Gastroesophageal sphincter (tissue), 4 donors: ENCODE data around the gene PTAFR. TPM values are rescaled to one million over a fixed set of nuclear protein-coding genes. Genes with fewer than 3 reads are reported as not detected.

ENCODE experiments used
- ATAC-seq: fragments of 150-250 bp; one replicate; pipeline ENCODE4 v1.9.1; 2016; ENCODE audit warnings: mild to moderate bottlenecking, moderate library complexity
- H3K27ac ChIP-seq, 4 donors: fragments of 200-600 bp; sonication (generic) in 3 of 4; 1 replicate in 3 of 4; 2 replicates in 1 of 4; pipeline ENCODE4 v1.5.1; 2016 to 2019
- H3K27me3 ChIP-seq: fragments of 200-600 bp; sonication (generic); one replicate; pipeline ENCODE4 v1.5.1; 2019
- H3K36me3 ChIP-seq, 2 donors: fragments of 200-600 bp; sonication (generic); one replicate each; pipeline ENCODE4 v1.5.1; 2019; ENCODE audit warnings: control low read depth in 1 of 2
- H3K4me1 ChIP-seq, 3 donors: fragments of 200-600 bp; sonication (generic); 1 replicate in 2 of 3; 2 replicates in 1 of 3; pipeline ENCODE4 v1.5.1; 2016 to 2019; ENCODE audit warnings: control low read depth in 2 of 3
- H3K4me3 ChIP-seq, 2 donors: fragments of 200-600 bp; sonication (generic); one replicate each; pipeline ENCODE4 v1.5.1; 2019; ENCODE audit warnings: mild to moderate bottlenecking in 1 of 2, moderate library complexity in 1 of 2
- H3K9me3 ChIP-seq, 3 donors: fragments of 200-600 bp; sonication (generic); one replicate each; pipeline ENCODE4 v1.5.1; 2017 to 2019; ENCODE audit warnings: control low read depth in 2 of 3
- EP300 ChIP-seq: sonication (generic); formaldehyde crosslinking; IDR thresholded peaks from one replicate; pipeline ENCODE4 v1.6.1; 2017; ENCODE audit warnings: antibody characterized with exemption, mild to moderate bottlenecking
- POLR2A ChIP-seq, 2 donors: fragments of 450-650 bp; IDR thresholded peaks; one replicate each; pipeline ENCODE4 v1.6.1; 2017; ENCODE audit warnings: antibody characterized with exemption in 2 of 2, mild to moderate bottlenecking in 2 of 2, moderate library complexity in 1 of 2
- POLR2AphosphoS5 ChIP-seq: sonication (generic); formaldehyde crosslinking; IDR thresholded peaks from one replicate; pipeline ENCODE4 v1.6.1; 2017; ENCODE audit warnings: antibody characterized with exemption
- WGBS, 2 donors: methylation state at CpG; one replicate each; pipeline ENCODE4 v1.1.5; 2018; ENCODE audit warnings: low coverage in 1 of 2; 5-methylcytosine and 5-hydroxymethylcytosine counted together
- total RNA-seq, 4 donors: library from RNA; depleted of rRNA; stranded (reverse); fragments of >200 nt; gene quantifications; one replicate each; pipeline ENCODE4 v1.1.0, GENCODE V29; 2016
- TF ChIP-seq, protein P1 (sequence below), 4 experiments: fragments of 200-600 bp in 2 of 4; fragments of 450-650 bp in 2 of 4; sonication (generic) in 1 of 4; IDR thresholded peaks; one replicate each; pipeline ENCODE4 v1.5.1; 2017 to 2019; ENCODE audit warnings: antibody characterized with exemption in 4 of 4, mild to moderate bottlenecking in 2 of 4, moderate library complexity in 2 of 4

PTAFR gene
- total RNA-seq, 4 donors from 2014 or later = 3.3 to 8.8 (median 4.9) TPM

DNA sequence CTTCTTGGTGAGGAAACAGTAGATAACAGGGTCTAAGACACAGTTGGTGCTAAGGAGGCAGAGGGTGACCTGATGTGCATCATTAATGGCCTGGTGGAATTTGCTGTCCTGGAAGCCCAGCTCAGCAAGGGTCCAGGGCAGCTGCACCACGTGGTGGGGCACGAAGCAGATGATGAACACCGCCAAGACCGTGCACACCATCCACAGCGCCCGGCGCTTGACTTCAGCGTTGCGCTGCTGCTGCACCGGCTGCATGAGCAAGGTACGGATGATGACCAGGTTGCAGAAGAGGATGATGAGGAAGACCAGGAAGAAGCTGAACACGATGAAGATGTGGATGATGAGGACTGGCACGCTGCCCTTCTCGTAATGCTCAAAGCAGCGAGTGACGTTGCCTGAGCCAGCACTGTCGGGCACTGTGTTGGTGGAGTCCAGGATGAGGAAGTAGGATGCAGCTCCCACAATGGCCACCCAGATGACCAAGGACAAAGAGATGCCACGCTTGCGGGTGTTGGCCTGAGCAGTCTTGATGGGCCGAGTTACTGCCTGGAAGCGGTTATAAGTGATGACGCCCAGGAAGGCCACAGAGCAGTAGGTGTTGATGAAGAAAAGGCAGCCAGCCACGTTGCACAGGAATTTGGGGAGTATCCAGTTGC, 26.2 kb downstream of the PTAFR start:
- Histone ChIP-seq H3K27ac (no peak overlapping the region), H3K4me1 (no peaks in the 10 kb centered on the region), H3K27me3 (peaks cover 11% of the 10 kb centered on the region), H3K4me3 (no peak overlapping the region), H3K9me3 (no peaks in the 10 kb centered on the region), H3K36me3 (peaks cover 0 to 12% of the 10 kb centered on the region in 2 donors)
- 87 to 100% methylated on average over 7 to 8 of the region's 23 CpGs for WGBS, 2 donors
- no peak for TF ChIP-seq EP300
- TF ChIP-seq, protein P1, sequence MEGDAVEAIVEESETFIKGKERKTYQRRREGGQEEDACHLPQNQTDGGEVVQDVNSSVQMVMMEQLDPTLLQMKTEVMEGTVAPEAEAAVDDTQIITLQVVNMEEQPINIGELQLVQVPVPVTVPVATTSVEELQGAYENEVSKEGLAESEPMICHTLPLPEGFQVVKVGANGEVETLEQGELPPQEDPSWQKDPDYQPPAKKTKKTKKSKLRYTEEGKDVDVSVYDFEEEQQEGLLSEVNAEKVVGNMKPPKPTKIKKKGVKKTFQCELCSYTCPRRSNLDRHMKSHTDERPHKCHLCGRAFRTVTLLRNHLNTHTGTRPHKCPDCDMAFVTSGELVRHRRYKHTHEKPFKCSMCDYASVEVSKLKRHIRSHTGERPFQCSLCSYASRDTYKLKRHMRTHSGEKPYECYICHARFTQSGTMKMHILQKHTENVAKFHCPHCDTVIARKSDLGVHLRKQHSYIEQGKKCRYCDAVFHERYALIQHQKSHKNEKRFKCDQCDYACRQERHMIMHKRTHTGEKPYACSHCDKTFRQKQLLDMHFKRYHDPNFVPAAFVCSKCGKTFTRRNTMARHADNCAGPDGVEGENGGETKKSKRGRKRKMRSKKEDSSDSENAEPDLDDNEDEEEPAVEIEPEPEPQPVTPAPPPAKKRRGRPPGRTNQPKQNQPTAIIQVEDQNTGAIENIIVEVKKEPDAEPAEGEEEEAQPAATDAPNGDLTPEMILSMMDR (IDR thresholded peaks at IDR 0.05) = no peak
- TF ChIP-seq POLR2AphosphoS5 = no peak
- TF ChIP-seq POLR2A (IDR thresholded peaks at IDR 0.05) = no peak
- ATAC-seq = no peak

DNA sequence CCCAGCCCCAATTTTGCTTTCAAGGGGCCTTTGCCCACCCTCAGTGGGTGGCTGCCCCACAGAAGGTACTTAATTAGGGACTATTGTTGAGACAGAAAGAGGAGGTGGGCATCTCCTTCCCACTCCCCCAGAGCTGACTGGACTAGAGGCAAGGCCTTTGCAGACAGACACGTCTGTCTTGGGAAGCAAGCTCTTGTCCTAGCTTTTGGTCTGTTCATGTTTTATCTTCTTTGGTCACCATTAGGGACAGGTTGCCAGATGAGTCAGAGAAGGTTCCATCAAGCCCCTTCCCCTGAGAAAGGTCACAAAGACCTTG, 27.7 kb downstream of the PTAFR start:
- TF ChIP-seq POLR2A (IDR thresholded peaks at IDR 0.05) (no peak), EP300 (no peak)
- ATAC-seq = no peak
- Histone ChIP-seq H3K27me3 (peaks cover 11% of the 10 kb centered on the region), H3K27ac (no peak overlapping the region), H3K4me1 (no peaks in the 10 kb centered on the region), H3K9me3 (no peaks in the 10 kb centered on the region), H3K4me3 (no peak overlapping the region), H3K36me3 (peaks cover 0 to 12% of the 10 kb centered on the region in 2 donors)
- WGBS, 2 donors = 80% methylated on average over 1 of the region's 1 CpG; no CpG with 5 or more reads in 1 of the 2 donors

DNA sequence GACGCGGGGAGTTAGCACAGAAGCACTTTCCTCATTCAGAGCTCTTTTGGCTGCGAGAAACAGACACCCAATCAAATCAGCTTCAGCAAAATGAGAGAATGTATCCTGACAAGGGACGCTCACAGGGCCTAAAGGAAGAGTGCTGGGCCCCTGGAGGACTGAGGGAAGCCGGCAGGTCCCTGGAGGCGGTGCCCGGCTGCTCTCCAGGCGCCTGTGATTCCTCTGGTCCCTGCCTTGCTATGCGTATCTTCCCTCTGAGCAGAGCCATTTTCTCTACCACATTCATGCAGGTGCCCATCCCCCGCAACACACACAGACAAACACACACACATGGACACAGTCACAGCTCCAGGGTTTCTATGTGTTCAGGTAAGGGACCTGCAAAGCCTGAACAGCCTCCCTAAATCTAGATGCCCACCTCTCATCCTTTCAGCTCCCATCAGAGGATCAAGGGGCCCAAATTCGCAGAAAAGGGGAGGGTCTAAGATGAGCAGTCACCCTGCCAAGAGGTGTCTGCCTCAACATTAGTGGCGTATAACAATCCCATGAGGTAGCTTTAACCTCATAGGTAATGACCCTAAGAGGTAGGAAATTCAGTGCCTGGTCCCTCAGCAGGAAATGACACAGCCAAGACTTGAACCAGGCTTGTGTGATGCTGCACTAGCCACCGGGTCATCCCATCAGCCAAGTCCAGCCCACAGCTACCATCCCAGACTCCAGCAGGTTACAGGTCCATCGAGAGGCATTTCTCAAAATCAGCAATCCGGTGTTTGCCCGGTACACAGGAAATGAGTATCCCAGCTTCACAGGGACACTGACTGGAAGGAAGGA, 29.0 kb downstream of the PTAFR start:
- Histone ChIP-seq H3K36me3 (peaks cover 0 to 12% of the 10 kb centered on the region in 2 donors), H3K9me3 (no peaks in the 10 kb centered on the region), H3K4me1 (no peaks in the 10 kb centered on the region), H3K4me3 (no peak overlapping the region), H3K27ac (no peak overlapping the region), H3K27me3 (peaks cover 11% of the 10 kb centered on the region)
- no peak for ATAC-seq
- WGBS, 2 donors = 56 to 72% methylated on average over 5 to 13 of the region's 16 CpGs
- TF ChIP-seq POLR2A (IDR thresholded peaks at IDR 0.05) = no peak
- no peak for TF ChIP-seq EP300
- TF ChIP-seq, protein P1 (IDR thresholded peaks at IDR 0.05) = no peak
- no peak for TF ChIP-seq POLR2AphosphoS5

DNA sequence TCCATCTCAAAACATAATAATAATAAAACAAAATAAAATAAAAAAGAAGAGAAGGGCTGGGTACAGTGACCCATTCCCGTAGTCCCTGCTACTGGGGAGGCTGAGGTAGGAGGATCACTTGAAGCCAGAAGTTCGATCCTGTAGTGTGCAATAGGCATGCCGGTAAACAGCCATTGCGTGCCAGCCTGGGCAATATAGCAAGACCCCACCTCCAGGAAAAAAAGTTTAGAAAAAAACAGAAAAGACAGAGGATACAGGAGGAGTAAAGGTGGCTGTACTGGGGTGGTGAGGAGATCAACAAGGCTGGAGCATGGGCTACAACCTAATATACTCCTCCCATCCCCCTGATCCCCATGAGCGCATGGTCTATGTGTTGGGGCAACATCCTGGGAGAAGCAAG, 30.8 kb downstream of the PTAFR start:
- no peak for TF ChIP-seq POLR2AphosphoS5
- TF ChIP-seq EP300 = no peak
- TF ChIP-seq, protein P1 (IDR thresholded peaks at IDR 0.05) = no peak
- TF ChIP-seq POLR2A (IDR thresholded peaks at IDR 0.05) = no peak
- Histone ChIP-seq H3K36me3 (peaks cover 0 to 12% of the 10 kb centered on the region in 2 donors), H3K27ac (no peak overlapping the region), H3K4me3 (no peak overlapping the region), H3K27me3 (peaks cover 12% of the 10 kb centered on the region), H3K9me3 (no peaks in the 10 kb centered on the region), H3K4me1 (no peaks in the 10 kb centered on the region)
- WGBS, 2 donors = 97 to 100% methylated on average over 2 to 5 of the region's 5 CpGs
- no peak for ATAC-seq

DNA sequence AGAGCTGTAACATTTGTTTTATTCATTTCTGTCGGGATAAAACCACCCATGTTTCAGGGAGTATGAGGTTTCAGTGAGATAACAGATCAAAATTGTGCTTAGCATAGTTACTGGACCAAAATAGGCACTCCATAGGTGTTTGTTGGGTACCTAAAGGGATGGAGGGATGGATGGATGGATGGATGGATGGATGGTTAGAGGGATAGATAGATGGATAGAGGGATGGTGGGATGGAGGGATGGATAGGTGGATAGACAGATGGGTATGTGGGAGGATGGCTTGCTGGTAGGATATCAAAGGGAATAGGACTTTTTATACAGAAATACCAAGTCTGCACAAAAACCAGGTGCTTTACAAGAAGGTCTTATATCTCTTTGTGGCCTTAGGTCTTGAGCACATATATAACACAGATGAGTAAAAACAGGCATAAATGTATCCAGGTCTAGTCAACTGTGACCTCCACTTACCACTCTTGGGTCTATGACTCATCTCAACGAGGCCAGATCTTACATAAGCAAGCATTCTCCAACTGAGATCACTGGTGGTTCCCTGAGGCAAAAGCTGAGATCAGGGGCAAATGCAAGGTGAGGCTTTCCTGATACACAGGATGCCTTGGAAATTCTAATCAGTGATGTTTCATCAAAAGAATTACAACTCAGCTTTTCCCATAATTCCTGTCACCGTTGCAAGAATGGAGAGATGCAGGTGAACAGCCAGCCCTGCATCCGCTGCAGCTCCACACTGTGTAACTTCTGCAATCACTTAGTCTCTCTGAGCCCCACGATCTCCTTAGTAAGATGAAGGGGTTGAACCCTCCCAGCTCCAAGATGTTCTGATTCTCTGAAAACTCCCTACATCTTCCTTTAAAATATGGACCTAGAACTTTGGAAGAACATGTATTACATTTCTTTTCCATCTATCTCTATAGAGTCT, 32.0 kb downstream of the PTAFR start:
- WGBS, 2 donors = 0 to 62% methylated on average over 1 to 5 of the region's 5 CpGs
- H3K36me3 ChIP-seq = peaks cover 0 to under 1% of the 10 kb centered on the region in 2 donors
- TF ChIP-seq POLR2AphosphoS5 = no peak
- no peak for TF ChIP-seq EP300
- TF ChIP-seq, protein P1 (IDR thresholded peaks at IDR 0.05) = no peak
- no peak for TF ChIP-seq POLR2A (IDR thresholded peaks at IDR 0.05)
- H3K27ac ChIP-seq = no peak overlapping the region
- H3K9me3 ChIP-seq = no peaks in the 10 kb centered on the region
- no peak overlapping the region for H3K4me3 ChIP-seq
- peaks cover 17% of the 10 kb centered on the region for H3K27me3 ChIP-seq
- H3K4me1 ChIP-seq = no peaks in the 10 kb centered on the region
- ATAC-seq = no peak
